Ovary (tissue), 3 donors: ENCODE measurements around the gene HECTD3.

Experiments used
- POLR2A ChIP-seq: fragments of 450-650 bp; IDR thresholded peaks from one replicate; pipeline ENCODE4 v1.6.1; 2017; ENCODE audit warnings: antibody characterized with exemption, mild to moderate bottlenecking, moderate library complexity
- TF ChIP-seq, protein P1 (sequence below), 3 donors: fragments of 450-650 bp in 2 of 3; fragments of 200-600 bp in 1 of 3; IDR thresholded peaks; one replicate each; pipeline versions ENCODE4 v1.5.1 to v1.8.0; 2016 to 2022; ENCODE audit warnings: antibody characterized with exemption in 3 of 3, mild to moderate bottlenecking in 1 of 3
- donor health status: DM: no; HTN: no; CAD: no.

- TF ChIP-seq, protein P1, sequence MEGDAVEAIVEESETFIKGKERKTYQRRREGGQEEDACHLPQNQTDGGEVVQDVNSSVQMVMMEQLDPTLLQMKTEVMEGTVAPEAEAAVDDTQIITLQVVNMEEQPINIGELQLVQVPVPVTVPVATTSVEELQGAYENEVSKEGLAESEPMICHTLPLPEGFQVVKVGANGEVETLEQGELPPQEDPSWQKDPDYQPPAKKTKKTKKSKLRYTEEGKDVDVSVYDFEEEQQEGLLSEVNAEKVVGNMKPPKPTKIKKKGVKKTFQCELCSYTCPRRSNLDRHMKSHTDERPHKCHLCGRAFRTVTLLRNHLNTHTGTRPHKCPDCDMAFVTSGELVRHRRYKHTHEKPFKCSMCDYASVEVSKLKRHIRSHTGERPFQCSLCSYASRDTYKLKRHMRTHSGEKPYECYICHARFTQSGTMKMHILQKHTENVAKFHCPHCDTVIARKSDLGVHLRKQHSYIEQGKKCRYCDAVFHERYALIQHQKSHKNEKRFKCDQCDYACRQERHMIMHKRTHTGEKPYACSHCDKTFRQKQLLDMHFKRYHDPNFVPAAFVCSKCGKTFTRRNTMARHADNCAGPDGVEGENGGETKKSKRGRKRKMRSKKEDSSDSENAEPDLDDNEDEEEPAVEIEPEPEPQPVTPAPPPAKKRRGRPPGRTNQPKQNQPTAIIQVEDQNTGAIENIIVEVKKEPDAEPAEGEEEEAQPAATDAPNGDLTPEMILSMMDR (IDR thresholded peaks at IDR 0.05), result no peak
- TF ChIP-seq POLR2A, result no peak
Measured at GRCh38 chr1:44976252-44976651, 34.9 kb downstream of the HECTD3 start.
